Measurements from ENCODE around the gene TEX11. TPM values are rescaled to one million over a fixed set of nuclear protein-coding genes. Genes with fewer than 3 reads are reported as not detected.

Gene TEX11
- total and polyA plus RNA-seq, 2 of the 13 experiments (the other 11 are each of a cell fraction or from before 2014, with no cell fraction given): not detected

DNA sequence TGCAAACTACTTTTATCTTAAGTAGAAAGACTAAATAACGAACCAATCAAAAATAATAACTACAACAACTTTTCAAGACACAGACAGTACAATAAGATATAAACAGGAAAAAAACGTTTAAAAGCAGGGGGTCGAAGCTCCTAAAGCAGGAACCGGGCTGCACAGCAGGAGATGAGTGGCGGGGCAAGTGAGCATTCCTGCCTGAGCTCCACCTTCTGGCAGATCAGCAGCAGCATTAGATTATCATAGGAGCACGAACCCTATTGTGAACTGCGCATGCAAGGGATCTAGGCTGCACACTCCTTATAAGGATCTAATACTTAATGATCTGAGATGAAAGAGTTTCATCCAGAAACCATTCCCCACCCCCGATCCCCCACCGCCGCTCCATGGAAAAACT is 146.2 kb downstream of the TEX11 start:
- Histone ChIP-seq H3K9ac (ENCODE audit: insufficient read depth, low read depth, low read length) (no peak overlapping the region), H3K4me1 (ENCODE audit: insufficient read depth, low read length) (no peaks in the 10 kb centered on the region), H3K79me2 (ENCODE audit: insufficient read depth, low read length) (no peaks in the 10 kb centered on the region), H3K27me3 (ENCODE audit: control insufficient read depth in 1 of 2, insufficient read depth in 2 of 2, low read length in 2 of 2) (no peaks in the 10 kb centered on the region), H3K36me3 (replicated peaks in 1 of 2; ENCODE audit: control insufficient read depth in 1 of 2, insufficient read depth in 2 of 2, low read length in 2 of 2) (no peaks in the 10 kb centered on the region), H3K27ac (ENCODE audit: extremely low read length, insufficient read depth, low read length) (no peak overlapping the region), H2AFZ (ENCODE audit: low read length) (no peak overlapping the region), H3K4me3 (replicated peaks in 1 of 3; ENCODE audit: insufficient read depth in 1 of 3, low read depth in 2 of 3, low read length in 3 of 3) (no peak overlapping the region), H3K4me2 (ENCODE audit: low read depth, low read length) (no peak overlapping the region), H4K20me1 (ENCODE audit: insufficient read depth, low read length) (no peaks in the 10 kb centered on the region), H3K9me3 (ENCODE audit: low read length) (no peaks in the 10 kb centered on the region)
- ChIA-PET CTCF (ENCODE audit: low intra/inter-chr PET ratio, low total read pairs) (no interaction called here), POLR2A (no interaction called here)
- ATAC-seq (no peak), DNase-seq (ENCODE audit: low spot score) (no peak), FAIRE-seq (peak; percentile 50)
- no TSS peak for BruUV-seq (replicated peaks)
- TF ChIP-seq ZNF235 (CRISPR knock-in tag; IDR thresholded peaks at IDR 0.05; ENCODE audit: borderline replicate concordance): no peak
- TF ChIP-seq, protein P1, sequence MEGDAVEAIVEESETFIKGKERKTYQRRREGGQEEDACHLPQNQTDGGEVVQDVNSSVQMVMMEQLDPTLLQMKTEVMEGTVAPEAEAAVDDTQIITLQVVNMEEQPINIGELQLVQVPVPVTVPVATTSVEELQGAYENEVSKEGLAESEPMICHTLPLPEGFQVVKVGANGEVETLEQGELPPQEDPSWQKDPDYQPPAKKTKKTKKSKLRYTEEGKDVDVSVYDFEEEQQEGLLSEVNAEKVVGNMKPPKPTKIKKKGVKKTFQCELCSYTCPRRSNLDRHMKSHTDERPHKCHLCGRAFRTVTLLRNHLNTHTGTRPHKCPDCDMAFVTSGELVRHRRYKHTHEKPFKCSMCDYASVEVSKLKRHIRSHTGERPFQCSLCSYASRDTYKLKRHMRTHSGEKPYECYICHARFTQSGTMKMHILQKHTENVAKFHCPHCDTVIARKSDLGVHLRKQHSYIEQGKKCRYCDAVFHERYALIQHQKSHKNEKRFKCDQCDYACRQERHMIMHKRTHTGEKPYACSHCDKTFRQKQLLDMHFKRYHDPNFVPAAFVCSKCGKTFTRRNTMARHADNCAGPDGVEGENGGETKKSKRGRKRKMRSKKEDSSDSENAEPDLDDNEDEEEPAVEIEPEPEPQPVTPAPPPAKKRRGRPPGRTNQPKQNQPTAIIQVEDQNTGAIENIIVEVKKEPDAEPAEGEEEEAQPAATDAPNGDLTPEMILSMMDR (CRISPR knock-in tag; IDR thresholded peaks at IDR 0.05): peak; percentile 34; the same call in 1 of the 2 replicates
- in situ Hi-C loops (cut with HindIII; ENCODE audit: extremely low pct_ligation_motif_present, low pct_unique_long_range_greater_than_20kb) (no loop called here), intact Hi-C loops (cut with micrococcal nuclease; ENCODE audit: unreplicated experiment) (loop anchor here (5.0 kb wide), 1 partner anchor 310 kb away; no protein-coding TSS in a partner anchor)
- WGBS (ENCODE audit: low lambda C conversion rate): 16% methylated on average over 7 of the region's 10 CpGs

DNA sequence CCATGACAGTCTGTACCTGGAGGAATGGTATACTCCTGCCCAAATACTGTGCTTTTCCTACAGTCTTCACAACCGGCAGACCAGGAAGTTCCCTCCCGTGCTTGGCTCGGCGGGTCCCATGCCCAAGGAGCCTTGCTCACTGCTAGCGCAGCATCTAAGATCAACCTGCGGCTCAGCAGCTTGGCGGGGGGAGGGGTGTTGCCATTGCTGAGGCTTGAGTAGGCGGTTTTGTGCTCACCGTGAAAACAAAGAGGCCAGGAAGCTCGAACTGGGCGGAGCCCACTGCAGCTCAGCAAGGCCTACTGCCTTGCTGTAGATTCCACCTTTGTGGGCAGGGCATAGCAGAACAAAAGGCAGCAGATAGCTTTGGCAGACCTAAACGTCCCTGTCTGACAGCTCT is 152.7 kb downstream of the TEX11 start:
- H4K20me1 ChIP-seq (ENCODE audit: insufficient read depth, low read length): no peaks in the 10 kb centered on the region
- no peak overlapping the region for H3K27ac ChIP-seq (ENCODE audit: extremely low read length, insufficient read depth, low read length)
- WGBS (ENCODE audit: low lambda C conversion rate): no CpG with 5 or more reads among the region's 12 CpGs
- DNase-seq (ENCODE audit: low spot score) (no peak), FAIRE-seq (no peak), ATAC-seq (no peak)
- in situ Hi-C loops (cut with HindIII; ENCODE audit: extremely low pct_ligation_motif_present, low pct_unique_long_range_greater_than_20kb) (no loop called here), intact Hi-C loops (cut with micrococcal nuclease; ENCODE audit: unreplicated experiment) (no loop called here)
- no peaks in the 10 kb centered on the region for H3K9me3 ChIP-seq (ENCODE audit: low read length)
- no peaks in the 10 kb centered on the region for H3K27me3 ChIP-seq (ENCODE audit: control insufficient read depth in 1 of 2, insufficient read depth in 2 of 2, low read length in 2 of 2)
- TF ChIP-seq SPEN (CRISPR knock-in tag; IDR thresholded peaks at IDR 0.05; ENCODE audit: low read depth): no peak
- no peak for TF ChIP-seq IRX3 (CRISPR knock-in tag; IDR thresholded peaks at IDR 0.05; ENCODE audit: borderline replicate concordance, low read depth)
- no peak for TF ChIP-seq NFE2L1 (CRISPR knock-in tag; IDR thresholded peaks at IDR 0.05; ENCODE audit: borderline replicate concordance)
- TF ChIP-seq ZEB1 (IDR thresholded peaks at IDR 0.05; ENCODE audit: insufficient replicate concordance, low read depth): no peak
- no peak for TF ChIP-seq ZNF598 (CRISPR knock-in tag; IDR thresholded peaks at IDR 0.05; ENCODE audit: borderline replicate concordance)
- no peak overlapping the region for H3K4me2 ChIP-seq (ENCODE audit: low read depth, low read length)
- ChIA-PET POLR2A (no interaction called here), CTCF (ENCODE audit: low intra/inter-chr PET ratio, low total read pairs) (no interaction called here)
- H3K4me3 ChIP-seq (replicated peaks in 1 of 3; ENCODE audit: insufficient read depth in 1 of 3, low read depth in 2 of 3, low read length in 3 of 3): no peak overlapping the region
- no peak overlapping the region for H3K9ac ChIP-seq (ENCODE audit: insufficient read depth, low read depth, low read length)
- H2AFZ ChIP-seq (ENCODE audit: low read length): no peak overlapping the region
- BruUV-seq (replicated peaks): no TSS peak
- no peaks in the 10 kb centered on the region for H3K4me1 ChIP-seq (ENCODE audit: insufficient read depth, low read length)
- H3K79me2 ChIP-seq (ENCODE audit: insufficient read depth, low read length): no peaks in the 10 kb centered on the region
- no peaks in the 10 kb centered on the region for H3K36me3 ChIP-seq (replicated peaks in 1 of 2; ENCODE audit: control insufficient read depth in 1 of 2, insufficient read depth in 2 of 2, low read length in 2 of 2)
